Upper lobe of left lung (tissue), 4 donors: Measurements from ENCODE around the gene PRR20E.
"Not testable (repeated sequence)": the region's sequence is repeated elsewhere in the genome, so short reads cannot be mapped to it uniquely, and the experiment has no call there.

ENCODE experiments used
- POLR2A ChIP-seq, 4 donors: fragments of 450-650 bp; IDR thresholded peaks; one replicate each; pipeline ENCODE4 v1.5.1; 2016 to 2017; ENCODE audit warnings: antibody characterized with exemption in 4 of 4, mild to moderate bottlenecking in 2 of 4
- TF ChIP-seq, protein P1 (sequence below), 6 experiments: fragments of 450-650 bp in 4 of 6; fragments of 200-600 bp in 2 of 6; sonication (generic) in 2 of 6; IDR thresholded peaks; one replicate each; pipeline ENCODE4 v1.5.1; 2016 to 2019; ENCODE audit warnings: antibody characterized with exemption in 6 of 6

DNA sequence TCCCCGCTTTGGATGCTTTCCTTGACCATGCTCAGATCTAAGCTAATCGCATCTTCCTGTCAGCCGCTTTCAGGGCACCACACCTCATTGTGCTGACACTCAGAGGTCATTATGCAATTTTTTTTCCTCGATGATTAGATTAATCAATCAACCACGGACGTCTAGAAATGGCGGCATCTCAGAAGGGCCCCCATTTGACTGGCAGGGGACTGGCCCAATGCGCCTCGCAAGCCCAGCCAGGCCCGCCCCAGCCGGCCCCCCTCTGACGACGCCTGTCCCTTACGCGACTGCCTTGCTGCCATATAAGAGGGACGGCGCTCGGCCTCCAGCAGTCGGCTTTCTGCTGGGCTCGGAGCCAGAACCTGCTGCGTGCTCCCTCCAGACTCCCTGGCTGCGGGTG, at the start of gene PRR20E:
- TF ChIP-seq, protein P1, sequence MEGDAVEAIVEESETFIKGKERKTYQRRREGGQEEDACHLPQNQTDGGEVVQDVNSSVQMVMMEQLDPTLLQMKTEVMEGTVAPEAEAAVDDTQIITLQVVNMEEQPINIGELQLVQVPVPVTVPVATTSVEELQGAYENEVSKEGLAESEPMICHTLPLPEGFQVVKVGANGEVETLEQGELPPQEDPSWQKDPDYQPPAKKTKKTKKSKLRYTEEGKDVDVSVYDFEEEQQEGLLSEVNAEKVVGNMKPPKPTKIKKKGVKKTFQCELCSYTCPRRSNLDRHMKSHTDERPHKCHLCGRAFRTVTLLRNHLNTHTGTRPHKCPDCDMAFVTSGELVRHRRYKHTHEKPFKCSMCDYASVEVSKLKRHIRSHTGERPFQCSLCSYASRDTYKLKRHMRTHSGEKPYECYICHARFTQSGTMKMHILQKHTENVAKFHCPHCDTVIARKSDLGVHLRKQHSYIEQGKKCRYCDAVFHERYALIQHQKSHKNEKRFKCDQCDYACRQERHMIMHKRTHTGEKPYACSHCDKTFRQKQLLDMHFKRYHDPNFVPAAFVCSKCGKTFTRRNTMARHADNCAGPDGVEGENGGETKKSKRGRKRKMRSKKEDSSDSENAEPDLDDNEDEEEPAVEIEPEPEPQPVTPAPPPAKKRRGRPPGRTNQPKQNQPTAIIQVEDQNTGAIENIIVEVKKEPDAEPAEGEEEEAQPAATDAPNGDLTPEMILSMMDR (IDR thresholded peaks at IDR 0.05), result not testable (repeated sequence)
- not testable (repeated sequence) for TF ChIP-seq POLR2A (IDR thresholded peaks at IDR 0.05)
